Measurements from ENCODE around the gene SHANK1. TPM values are rescaled to one million over a fixed set of nuclear protein-coding genes. Genes with fewer than 3 reads are reported as not detected.

The SHANK1 gene
- total RNA-seq, 2 experiments from 2014 or later: not detected

DNA sequence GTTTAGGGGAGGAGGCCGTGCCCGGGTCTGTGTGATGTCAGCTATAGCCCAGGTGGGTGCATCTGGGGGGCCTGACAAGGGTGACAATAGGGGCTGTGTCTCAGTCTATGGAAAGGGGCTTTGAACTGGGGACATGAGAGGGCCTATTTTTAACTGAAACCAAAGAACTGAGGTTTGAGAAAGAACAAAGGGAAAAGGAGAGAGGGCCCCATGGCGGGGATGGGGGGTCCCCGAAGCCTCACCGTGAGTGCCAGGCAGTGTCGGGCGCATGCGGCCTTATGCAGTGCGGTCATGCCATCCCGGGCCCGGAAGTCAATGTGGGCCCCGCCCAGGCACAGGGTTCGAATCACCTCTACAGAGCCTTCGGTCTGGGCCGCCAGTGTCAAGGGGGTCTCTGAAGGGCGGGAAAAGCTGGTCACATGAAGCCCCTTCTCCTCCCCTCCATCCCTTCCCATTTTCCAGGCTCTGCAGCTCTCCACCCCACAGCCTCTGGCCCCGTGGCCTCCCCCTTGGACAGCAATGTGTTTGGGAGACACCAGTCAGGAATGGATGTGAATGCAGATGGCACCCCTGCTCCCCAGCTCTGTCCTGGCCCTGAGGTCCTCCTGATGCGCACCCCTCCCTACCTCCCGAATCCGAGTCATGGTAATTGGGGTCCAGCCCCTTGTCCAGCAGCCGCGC is 5.9 kb downstream of the SHANK1 start:
- no peaks in the 10 kb centered on the region for H3K9me3 Mint-ChIP-seq (ENCODE audit: low read depth)
- ATAC-seq (no peak), DNase-seq (no peak)
- CTCF ChIA-PET: no interaction called here
- H3K27ac Mint-ChIP-seq: no peak overlapping the region
- no peaks in the 10 kb centered on the region for H3K4me1 Mint-ChIP-seq
- no peak overlapping the region for H3K4me3 Mint-ChIP-seq
- H3K36me3 Mint-ChIP-seq: no peaks in the 10 kb centered on the region
- H3K27me3 Mint-ChIP-seq: peaks cover 30% of the 10 kb centered on the region

DNA sequence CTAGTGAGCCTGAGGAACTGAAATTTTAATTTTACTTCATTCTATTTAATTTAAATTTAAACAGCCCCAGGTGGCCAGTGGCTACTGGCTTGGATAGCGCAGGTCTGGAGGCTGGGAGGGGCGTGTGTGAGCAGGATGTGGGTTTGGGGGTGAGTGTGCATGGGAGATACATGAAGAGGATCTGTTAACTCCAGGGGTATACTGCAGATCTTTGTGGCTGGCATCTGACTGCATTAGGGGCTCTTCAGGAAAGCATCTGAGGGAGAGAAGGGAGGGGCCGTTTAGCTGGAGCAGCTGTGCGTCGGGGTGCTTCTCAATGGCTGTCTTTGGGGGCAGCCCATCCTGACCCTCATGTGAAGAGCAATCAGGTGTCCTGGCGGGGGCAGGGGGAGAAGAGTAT is 6.8 kb downstream of the SHANK1 start:
- H3K27me3 Mint-ChIP-seq: peaks cover 29% of the 10 kb centered on the region

DNA sequence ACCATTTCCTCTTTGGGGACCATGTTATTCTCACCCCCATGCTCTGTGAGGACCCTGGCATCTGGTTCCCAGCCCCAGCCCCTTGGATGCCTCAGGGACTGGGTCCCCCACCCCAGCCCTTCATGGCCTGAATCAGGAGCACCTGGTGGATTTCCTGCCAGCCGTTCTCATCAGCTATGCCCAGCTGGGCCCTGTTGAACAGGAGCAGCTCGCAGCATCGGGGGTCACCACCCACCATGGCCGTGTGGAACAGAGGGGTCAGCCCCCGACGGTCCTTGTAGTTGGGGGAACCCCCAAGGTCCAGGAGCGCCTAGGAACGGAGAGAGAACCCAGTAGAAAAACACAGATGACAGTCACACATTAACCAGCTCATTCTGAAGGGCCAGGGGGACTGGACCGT is 7.8 kb downstream of the SHANK1 start:
- Mint-ChIP-seq H3K27me3 (peaks cover 20% of the 10 kb centered on the region), H3K36me3 (no peaks in the 10 kb centered on the region), H3K27ac (no peak overlapping the region), H3K9me3 (ENCODE audit: low read depth) (no peaks in the 10 kb centered on the region), H3K4me1 (no peaks in the 10 kb centered on the region), H3K4me3 (no peak overlapping the region)
- DNase-seq (no peak), ATAC-seq (no peak)
- CTCF ChIA-PET: no interaction called here

More for the DNA sequence above, 6.8 kb downstream of the SHANK1 start:
- H3K36me3 Mint-ChIP-seq: no peaks in the 10 kb centered on the region
- no peak overlapping the region for H3K4me3 Mint-ChIP-seq
- H3K4me1 Mint-ChIP-seq: no peaks in the 10 kb centered on the region
- H3K9me3 Mint-ChIP-seq (ENCODE audit: low read depth): no peaks in the 10 kb centered on the region
- H3K27ac Mint-ChIP-seq: no peak overlapping the region
- no peak for ATAC-seq
- CTCF ChIA-PET: no interaction called here
- no peak for DNase-seq

DNA sequence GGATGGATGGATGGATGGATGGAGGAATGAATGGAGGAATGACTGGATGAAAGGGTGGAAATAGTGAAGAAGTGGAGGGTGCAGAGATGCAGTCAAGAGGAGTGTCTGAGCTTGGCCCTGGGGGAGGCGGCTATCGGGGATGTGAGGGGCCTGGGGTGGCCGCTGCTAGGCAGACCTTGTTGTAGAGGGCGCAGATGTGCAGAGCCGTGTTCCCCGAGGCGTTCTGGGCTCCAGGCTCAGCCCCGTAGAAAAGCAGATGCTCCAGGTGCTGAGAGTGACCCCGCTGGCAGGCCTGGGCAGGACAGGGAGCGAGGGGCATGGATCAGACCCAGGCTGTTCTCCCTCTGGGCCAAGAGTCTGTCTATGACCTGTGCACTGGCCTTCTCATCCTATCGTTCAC is 8.4 kb downstream of the SHANK1 start:
- CTCF ChIA-PET: no interaction called here
- DNase-seq (no peak), ATAC-seq (no peak)
- Mint-ChIP-seq H3K27ac (no peak overlapping the region), H3K4me3 (no peak overlapping the region), H3K36me3 (no peaks in the 10 kb centered on the region), H3K27me3 (peaks cover 20% of the 10 kb centered on the region), H3K4me1 (no peaks in the 10 kb centered on the region), H3K9me3 (ENCODE audit: low read depth) (no peaks in the 10 kb centered on the region)

DNA sequence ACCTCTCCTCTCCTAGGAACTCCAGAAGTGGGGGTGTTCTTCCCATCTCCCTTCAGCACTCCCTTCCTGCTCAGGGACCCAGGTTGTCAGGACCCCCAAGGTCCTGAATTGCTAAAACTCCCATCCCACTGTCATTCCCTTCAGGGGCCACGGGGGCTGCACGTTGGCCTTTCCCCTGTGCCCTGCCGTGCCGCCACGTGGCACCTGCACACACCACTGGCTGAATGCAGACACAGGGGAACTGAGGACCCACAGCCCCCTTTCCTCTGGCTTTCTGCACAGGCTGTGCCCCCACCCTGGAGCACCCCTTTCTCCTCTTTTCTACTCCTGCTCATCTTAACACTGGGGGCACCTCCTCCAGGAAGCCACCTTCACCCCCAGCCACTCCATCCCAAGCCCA is 9.0 kb downstream of the SHANK1 start:
- no peaks in the 10 kb centered on the region for H3K36me3 Mint-ChIP-seq
- no peak overlapping the region for H3K4me3 Mint-ChIP-seq
- no peak overlapping the region for H3K27ac Mint-ChIP-seq
- CTCF ChIA-PET: no interaction called here
- DNase-seq: no peak
- ATAC-seq: no peak
- H3K4me1 Mint-ChIP-seq: no peaks in the 10 kb centered on the region
- H3K27me3 Mint-ChIP-seq: peaks cover 20% of the 10 kb centered on the region
- no peaks in the 10 kb centered on the region for H3K9me3 Mint-ChIP-seq (ENCODE audit: low read depth)

DNA sequence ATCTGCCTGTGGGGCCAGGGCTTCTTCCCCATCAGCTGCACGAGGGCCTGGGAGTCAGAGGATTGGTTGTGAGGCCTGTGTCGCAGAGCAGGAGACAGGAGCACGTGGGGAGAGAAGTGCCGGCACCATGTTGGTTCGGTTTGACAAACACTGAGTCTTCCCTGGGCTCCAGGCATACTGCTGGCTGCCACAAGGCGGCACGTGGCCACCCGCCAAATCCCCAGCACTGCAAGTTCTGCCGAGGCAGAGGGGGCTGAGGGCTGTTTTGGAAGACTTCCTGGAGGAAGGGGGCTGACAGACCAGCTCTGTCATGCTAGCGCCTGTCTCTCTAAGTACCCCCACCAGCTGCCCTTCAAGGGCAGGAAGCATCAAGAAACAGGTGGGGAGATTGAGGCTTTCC is 9.5 kb downstream of the SHANK1 start:
- Mint-ChIP-seq H3K36me3 (no peaks in the 10 kb centered on the region), H3K27me3 (peaks cover 19% of the 10 kb centered on the region), H3K4me1 (no peaks in the 10 kb centered on the region), H3K27ac (no peak overlapping the region), H3K9me3 (ENCODE audit: low read depth) (no peaks in the 10 kb centered on the region), H3K4me3 (no peak overlapping the region)
- ATAC-seq: no peak
- no peak for DNase-seq
- CTCF ChIA-PET: no interaction called here

DNA sequence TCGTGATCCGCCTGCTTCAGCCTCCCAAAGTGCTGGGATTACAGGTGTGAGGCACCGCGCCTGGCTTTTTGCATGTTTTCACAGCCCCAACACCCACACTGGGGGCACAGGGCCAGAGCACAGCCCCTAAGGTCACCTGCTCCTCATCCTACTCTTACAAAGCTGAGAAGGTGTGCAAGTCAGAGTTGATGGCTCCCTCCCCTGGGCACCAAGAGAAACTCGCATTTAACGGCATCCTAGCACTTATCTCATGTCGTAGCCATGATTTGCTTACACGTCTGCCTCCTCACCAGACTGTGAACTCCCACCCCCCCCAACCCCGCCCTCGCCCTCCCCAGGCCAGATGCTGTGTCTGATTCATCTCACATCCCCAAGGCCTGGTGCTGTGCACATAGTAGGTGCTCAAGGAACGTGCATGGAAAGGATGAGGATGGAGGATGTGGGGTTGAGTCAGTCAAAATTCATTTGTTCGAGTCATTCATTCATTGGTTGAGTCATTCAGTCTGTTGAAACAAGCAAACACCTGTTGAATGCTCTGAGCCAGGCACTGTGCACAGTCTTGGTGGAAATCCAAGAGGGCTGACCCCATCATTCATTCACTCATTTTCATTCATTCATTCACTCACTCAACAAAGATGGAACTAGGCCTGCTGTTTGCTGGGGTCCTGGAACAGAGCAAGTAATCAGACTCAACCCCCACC is 11.3 kb downstream of the SHANK1 start:
- no peaks in the 10 kb centered on the region for H3K36me3 Mint-ChIP-seq
- no peaks in the 10 kb centered on the region for H3K4me1 Mint-ChIP-seq
- H3K9me3 Mint-ChIP-seq (ENCODE audit: low read depth): no peaks in the 10 kb centered on the region
- H3K4me3 Mint-ChIP-seq: no peak overlapping the region
- CTCF ChIA-PET: no interaction called here
- ATAC-seq: no peak
- no peak overlapping the region for H3K27ac Mint-ChIP-seq
- DNase-seq: no peak
- peaks cover 22% of the 10 kb centered on the region for H3K27me3 Mint-ChIP-seq

DNA sequence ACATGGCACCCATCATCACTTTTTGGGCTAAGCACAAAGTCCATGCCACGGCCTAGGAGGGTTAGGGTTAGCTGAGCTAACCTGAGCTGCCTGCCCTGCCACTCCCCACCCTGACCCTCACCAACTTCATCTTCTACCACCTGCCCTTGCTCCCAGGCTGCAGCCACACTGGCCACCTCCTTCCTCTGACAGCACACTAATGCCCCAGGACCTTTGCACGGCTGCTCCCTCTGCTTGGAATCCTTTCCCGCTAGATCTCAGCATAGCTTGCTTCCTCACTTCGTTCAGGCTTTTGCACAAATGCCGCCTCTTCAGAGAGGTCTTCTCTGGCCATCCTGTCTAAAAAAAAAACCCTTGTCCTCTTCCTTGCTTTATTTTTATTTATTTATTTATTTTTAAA is 13.2 kb downstream of the SHANK1 start:
- Mint-ChIP-seq H3K27me3 (peaks cover 11% of the 10 kb centered on the region), H3K9me3 (ENCODE audit: low read depth) (no peaks in the 10 kb centered on the region), H3K4me3 (no peak overlapping the region), H3K36me3 (no peaks in the 10 kb centered on the region), H3K4me1 (no peaks in the 10 kb centered on the region), H3K27ac (no peak overlapping the region)
- CTCF ChIA-PET: interaction anchor here (1.4 kb wide), 1 partner anchor 216 kb away, joined by 4 read pairs; no protein-coding TSS in a partner anchor
- DNase-seq (no peak), ATAC-seq (no peak)

DNA sequence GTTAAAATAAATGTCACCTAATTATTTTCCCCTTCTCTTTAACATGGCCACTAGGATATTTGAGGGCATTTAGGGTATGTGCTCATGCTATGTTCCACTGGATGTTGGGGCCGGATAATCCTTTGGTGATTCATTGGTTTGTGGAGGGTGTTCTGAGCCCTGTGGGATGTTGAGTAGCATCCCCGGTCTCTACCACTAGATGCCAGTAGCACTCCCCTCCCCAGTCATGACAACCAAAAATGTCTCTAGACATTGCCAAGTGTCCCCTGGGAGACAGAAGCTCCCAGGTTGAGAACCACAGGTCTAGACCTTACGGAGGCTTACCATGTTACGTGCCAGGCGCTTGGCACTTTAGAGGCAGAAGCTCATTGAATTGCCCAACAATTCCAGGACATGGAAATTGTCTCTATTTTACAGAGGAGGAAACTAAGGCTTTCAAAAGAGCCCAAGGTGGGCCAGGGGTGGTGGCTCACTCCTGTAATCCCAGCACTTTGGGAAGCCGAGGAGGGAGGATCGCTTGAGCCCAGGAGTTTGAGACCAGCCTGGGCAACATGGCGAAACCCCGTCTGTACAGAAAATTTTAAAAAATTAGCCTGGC is 14.1 kb downstream of the SHANK1 start:
- CTCF ChIA-PET: interaction anchor here (0.7 to 1.4 kb wide), 4 partner anchors 76 to 218 kb away, joined by 3 to 6 read pairs (median 4); no protein-coding TSS in a partner anchor
- ATAC-seq (peak; percentile 80), DNase-seq (peak; percentile 55)
- Mint-ChIP-seq H3K27ac (no peak overlapping the region), H3K4me1 (no peaks in the 10 kb centered on the region), H3K36me3 (no peaks in the 10 kb centered on the region), H3K27me3 (peaks cover 11% of the 10 kb centered on the region), H3K4me3 (no peak overlapping the region), H3K9me3 (ENCODE audit: low read depth) (no peaks in the 10 kb centered on the region)

DNA sequence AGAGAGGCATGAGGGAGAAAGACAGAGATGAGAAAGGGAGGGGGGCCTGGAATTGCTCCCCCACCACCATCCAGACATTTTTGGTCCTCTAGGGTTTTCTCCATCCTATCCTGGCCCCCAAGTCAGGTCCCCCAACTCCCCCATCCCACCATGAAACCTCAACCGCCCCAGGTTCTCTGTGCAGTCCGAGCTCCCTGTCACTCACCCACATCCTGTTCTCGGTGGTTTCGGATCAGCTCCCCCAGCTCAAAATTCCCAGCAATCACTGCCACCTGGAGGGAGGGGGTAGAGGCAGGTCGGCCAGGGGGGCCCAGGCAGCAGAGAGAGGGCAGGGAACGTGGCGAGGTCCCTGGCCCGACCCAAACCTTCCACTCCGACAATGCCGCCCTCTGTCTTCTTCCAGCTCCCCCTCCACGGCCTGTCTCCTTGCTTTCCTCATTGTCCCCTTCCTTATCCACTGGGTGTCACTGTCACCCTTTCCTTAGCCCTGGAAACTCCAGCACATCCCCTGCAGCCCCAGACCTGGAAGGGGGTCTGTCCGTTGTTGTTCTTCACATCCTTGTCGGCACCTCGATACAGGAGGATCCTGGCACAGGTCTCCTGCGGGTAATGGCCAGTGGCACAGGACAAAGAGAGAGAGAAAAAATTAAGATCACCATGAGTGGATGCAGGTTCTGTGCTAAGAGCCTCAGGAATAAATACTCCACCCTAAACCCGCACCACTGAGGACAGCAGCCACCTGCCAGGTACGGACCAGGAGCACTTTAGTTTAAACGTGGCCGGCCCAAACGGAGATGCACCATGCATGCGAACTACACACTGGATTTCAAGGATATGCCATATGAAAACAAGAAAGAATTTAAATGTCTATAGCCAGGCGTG is 15.4 kb downstream of the SHANK1 start:
- DNase-seq (no peak), ATAC-seq (no peak)
- CTCF ChIA-PET: interaction anchor here (0.8 to 1.5 kb wide), 2 partner anchors 21 to 218 kb away, joined by 3 read pairs; no protein-coding TSS in a partner anchor
- H3K4me1 Mint-ChIP-seq: no peaks in the 10 kb centered on the region
- no peaks in the 10 kb centered on the region for H3K9me3 Mint-ChIP-seq (ENCODE audit: low read depth)
- no peak overlapping the region for H3K27ac Mint-ChIP-seq
- no peaks in the 10 kb centered on the region for H3K36me3 Mint-ChIP-seq
- peaks cover 11% of the 10 kb centered on the region for H3K27me3 Mint-ChIP-seq
- no peak overlapping the region for H3K4me3 Mint-ChIP-seq

DNA sequence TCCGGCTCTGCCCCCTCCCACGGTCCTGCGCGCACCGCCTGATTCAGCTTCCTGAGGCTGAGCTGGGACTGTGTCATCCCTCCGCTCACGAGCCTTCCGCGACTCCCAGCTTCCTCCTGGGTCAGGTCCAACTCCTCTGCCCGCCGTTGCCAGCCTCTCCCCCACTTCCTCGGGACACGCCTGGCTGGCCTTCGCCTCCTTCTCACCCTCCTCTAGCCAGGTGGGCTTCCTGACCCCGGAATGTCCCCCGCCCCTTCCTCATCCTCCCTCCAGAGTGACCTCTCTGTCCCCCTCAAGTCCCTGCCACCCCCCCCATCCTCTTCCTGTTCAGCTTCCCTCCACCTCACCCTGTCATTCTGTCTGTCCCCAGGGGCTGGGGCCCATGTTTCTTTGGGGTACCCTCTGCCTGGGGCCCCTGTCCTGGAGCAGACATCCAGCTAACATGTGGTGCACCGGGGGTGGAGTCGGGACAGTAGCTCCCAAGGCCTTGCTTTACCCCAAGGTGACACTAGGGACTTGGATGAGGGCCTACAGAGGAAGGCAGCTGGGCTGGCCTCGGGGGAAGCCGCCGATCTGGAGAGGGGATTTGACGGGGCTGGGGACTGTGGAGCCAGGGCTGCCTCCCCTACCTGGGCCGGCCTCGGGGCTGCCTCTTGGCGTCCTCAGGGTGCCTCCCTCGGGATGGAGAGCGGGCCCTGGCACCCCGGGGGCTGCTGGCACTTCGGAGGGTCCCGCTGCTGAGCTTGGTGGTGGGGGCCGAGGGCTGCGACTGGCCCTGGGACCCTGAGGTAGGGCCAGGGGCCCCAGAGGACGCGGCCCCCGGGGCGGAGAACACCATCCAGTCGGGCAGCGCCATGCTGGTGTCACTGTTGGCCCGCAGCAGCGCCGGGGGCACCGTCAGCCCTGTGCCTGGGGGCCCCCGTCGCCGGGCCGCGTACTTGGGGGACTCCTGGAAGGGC is 16.5 kb downstream of the SHANK1 start:
- no peak overlapping the region for H3K4me3 Mint-ChIP-seq
- CTCF ChIA-PET: interaction anchor here (0.8 to 1.5 kb wide), 2 partner anchors 22 to 219 kb away, joined by 3 read pairs; no protein-coding TSS in a partner anchor

DNA sequence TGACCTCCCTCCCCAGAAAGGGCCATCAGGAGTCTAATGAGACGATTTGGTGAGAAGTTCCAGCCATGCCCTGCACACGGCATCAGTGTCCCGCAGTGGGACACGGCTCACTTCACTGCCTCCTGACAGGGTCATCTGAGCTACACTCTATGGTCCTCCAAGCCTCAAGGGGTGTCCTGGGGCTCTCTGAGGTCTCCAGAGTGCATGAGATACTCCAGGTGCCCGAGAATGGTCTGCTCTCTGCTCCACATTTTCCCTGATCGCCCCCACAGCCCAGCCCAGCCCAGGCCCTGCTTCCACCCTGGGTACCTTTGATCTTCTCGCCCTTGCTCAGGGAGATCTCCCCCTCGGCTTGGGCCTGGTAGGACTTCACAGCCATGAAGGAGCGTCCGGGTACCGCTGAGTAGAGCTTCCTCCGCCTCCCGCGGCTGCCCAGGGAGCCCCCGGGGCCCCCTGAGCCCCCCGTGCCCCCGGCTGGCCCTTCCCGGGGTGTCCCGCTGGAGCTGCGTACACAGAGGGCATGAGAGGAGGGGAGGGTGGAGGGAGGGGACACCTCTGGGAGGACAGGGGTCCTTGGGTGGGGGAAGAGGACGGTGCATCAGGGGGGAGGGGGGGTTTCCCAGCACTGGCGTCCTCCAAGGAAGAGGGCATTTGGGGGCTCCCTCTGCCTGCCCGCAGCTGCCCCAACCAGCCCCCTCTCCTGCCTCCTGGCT is 17.3 kb downstream of the SHANK1 start:
- Mint-ChIP-seq H3K4me3 (no peak overlapping the region), H3K9me3 (ENCODE audit: low read depth) (no peaks in the 10 kb centered on the region), H3K27ac (no peak overlapping the region), H3K27me3 (peaks cover 11% of the 10 kb centered on the region), H3K4me1 (no peaks in the 10 kb centered on the region), H3K36me3 (no peaks in the 10 kb centered on the region)
- CTCF ChIA-PET: interaction anchor here (1.5 kb wide), 1 partner anchor 23 kb away, joined by 3 read pairs; no protein-coding TSS in a partner anchor
- no peak for DNase-seq
- ATAC-seq: no peak

More for the DNA sequence above, 16.5 kb downstream of the SHANK1 start:
- DNase-seq (no peak), ATAC-seq (no peak)
- Mint-ChIP-seq H3K36me3 (no peaks in the 10 kb centered on the region), H3K27ac (no peak overlapping the region), H3K9me3 (ENCODE audit: low read depth) (no peaks in the 10 kb centered on the region), H3K4me1 (no peaks in the 10 kb centered on the region), H3K27me3 (peaks cover 11% of the 10 kb centered on the region)
